ENCODE results near the gene PPIF. TPM values are rescaled to one million over a fixed set of nuclear protein-coding genes. Genes with fewer than 3 reads are reported as not detected.

Gene PPIF
- total and polyA plus RNA-seq, 2 donors: 13.6 to 34.9 TPM

- H3K4me3 ChIP-seq (ENCODE audit: low read length in 2 of 2): no peak overlapping the region
- H3K36me3 ChIP-seq (ENCODE audit: control insufficient read depth in 2 of 2, insufficient read depth in 2 of 2, low read length in 1 of 2): no peaks in the 10 kb centered on the region
- DNase-seq (ENCODE audit: low read depth in 6 of 9, low spot score in 9 of 9): no peak
- peak overlapping the region in 1 of 2 donors; percentile 33 for H3K27ac ChIP-seq (ENCODE audit: low read depth in 1 of 2, low read length in 1 of 2)
- H3K9me3 ChIP-seq (ENCODE audit: control insufficient read depth in 2 of 2, insufficient read depth in 1 of 2, low read length in 1 of 2): no peaks in the 10 kb centered on the region
- H3K27me3 ChIP-seq (ENCODE audit: control insufficient read depth in 2 of 2, insufficient read depth in 1 of 2, low read length in 1 of 2): peaks cover 0 to 7% of the 10 kb centered on the region in 2 donors
- WGBS: 96% methylated on average over 4 of the region's 4 CpGs
- peaks cover 0 to 12% of the 10 kb centered on the region in 2 donors for H3K4me1 ChIP-seq (ENCODE audit: control insufficient read depth in 2 of 2, insufficient read depth in 2 of 2, low read length in 2 of 2)
Measured at GRCh38 chr10:79398642-79399041, 51.4 kb downstream of the PPIF start.

DNA sequence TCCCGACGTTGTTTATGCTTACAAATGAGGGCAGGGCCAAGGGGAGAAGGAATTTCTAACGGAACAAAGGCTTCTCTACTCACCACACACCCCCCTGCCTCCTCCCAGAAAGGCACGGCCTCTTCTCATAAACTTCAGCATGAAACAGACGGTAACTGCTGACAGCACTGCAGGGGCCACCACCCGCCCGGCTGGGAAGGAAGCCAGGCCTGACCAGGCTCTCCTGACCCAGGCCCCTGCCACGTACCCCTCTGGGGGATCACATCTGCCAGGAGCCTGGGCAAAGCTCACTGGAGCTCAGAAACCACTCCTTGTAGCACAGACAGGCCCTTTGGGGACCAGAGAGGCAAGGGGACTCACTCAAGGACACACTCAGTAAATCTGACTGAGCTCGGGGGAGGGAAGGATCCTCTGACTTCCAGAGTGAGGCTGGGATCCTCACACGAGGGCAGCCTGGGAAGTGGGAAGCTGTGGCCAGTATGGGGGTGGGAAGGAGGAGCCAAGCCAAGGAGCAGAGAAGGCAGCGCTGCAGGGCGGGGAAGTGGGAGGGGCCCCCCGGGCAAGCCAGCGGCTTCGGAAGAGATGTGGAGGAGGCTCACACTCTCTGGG lies 52.1 kb downstream of the PPIF start:
- Histone ChIP-seq H3K36me3 (ENCODE audit: control insufficient read depth in 2 of 2, insufficient read depth in 2 of 2, low read length in 1 of 2) (no peaks in the 10 kb centered on the region), H3K27ac (ENCODE audit: low read depth in 1 of 2, low read length in 1 of 2) (peak overlapping the region; percentile 6 to 55), H3K9me3 (ENCODE audit: control insufficient read depth in 2 of 2, insufficient read depth in 1 of 2, low read length in 1 of 2) (no peaks in the 10 kb centered on the region), H3K4me1 (ENCODE audit: control insufficient read depth in 2 of 2, insufficient read depth in 2 of 2, low read length in 2 of 2) (peaks cover 0 to 17% of the 10 kb centered on the region in 2 donors), H3K27me3 (ENCODE audit: control insufficient read depth in 2 of 2, insufficient read depth in 1 of 2, low read length in 1 of 2) (peaks cover 0 to 14% of the 10 kb centered on the region in 2 donors), H3K4me3 (ENCODE audit: low read length in 2 of 2) (no peak overlapping the region)
- 65% methylated on average over 15 of the region's 15 CpGs for WGBS
- DNase-seq (ENCODE audit: low read depth in 6 of 9, low spot score in 9 of 9): peak in 1 of 9 donors; percentile 13

- no peak overlapping the region for H3K27ac ChIP-seq (ENCODE audit: low read depth in 1 of 2, low read length in 1 of 2)
- peaks cover 0 to 17% of the 10 kb centered on the region in 2 donors for H3K27me3 ChIP-seq (ENCODE audit: control insufficient read depth in 2 of 2, insufficient read depth in 1 of 2, low read length in 1 of 2)
- H3K4me3 ChIP-seq (ENCODE audit: low read length in 2 of 2): no peak overlapping the region
- peaks cover 0 to 19% of the 10 kb centered on the region in 2 donors for H3K4me1 ChIP-seq (ENCODE audit: control insufficient read depth in 2 of 2, insufficient read depth in 2 of 2, low read length in 2 of 2)
- H3K9me3 ChIP-seq (ENCODE audit: control insufficient read depth in 2 of 2, insufficient read depth in 1 of 2, low read length in 1 of 2): no peaks in the 10 kb centered on the region
- WGBS: 91% methylated on average over 11 of the region's 11 CpGs
- H3K36me3 ChIP-seq (ENCODE audit: control insufficient read depth in 2 of 2, insufficient read depth in 2 of 2, low read length in 1 of 2): no peaks in the 10 kb centered on the region
- peak in 3 of 9 donors; percentile 15 to 33 (median 22) for DNase-seq (ENCODE audit: low read depth in 6 of 9, low spot score in 9 of 9)
Measured at GRCh38 chr10:79400146-79401004, 53.1 kb downstream of the PPIF start.

- Histone ChIP-seq H3K27me3 (ENCODE audit: control insufficient read depth in 2 of 2, insufficient read depth in 1 of 2, low read length in 1 of 2) (peaks cover 0 to 17% of the 10 kb centered on the region in 2 donors), H3K36me3 (ENCODE audit: control insufficient read depth in 2 of 2, insufficient read depth in 2 of 2, low read length in 1 of 2) (no peaks in the 10 kb centered on the region), H3K4me1 (ENCODE audit: control insufficient read depth in 2 of 2, insufficient read depth in 2 of 2, low read length in 2 of 2) (peaks cover 0 to 22% of the 10 kb centered on the region in 2 donors), H3K9me3 (ENCODE audit: control insufficient read depth in 2 of 2, insufficient read depth in 1 of 2, low read length in 1 of 2) (no peaks in the 10 kb centered on the region), H3K27ac (ENCODE audit: low read depth in 1 of 2, low read length in 1 of 2) (no peak overlapping the region), H3K4me3 (ENCODE audit: low read length in 2 of 2) (no peak overlapping the region)
- no peak for DNase-seq (ENCODE audit: low read depth in 6 of 9, low spot score in 9 of 9)
- WGBS: 87% methylated on average over 23 of the region's 23 CpGs
Measured at GRCh38 chr10:79401015-79401921, 54.0 kb downstream of the PPIF start.

GRCh38 chr10:79402625-79402946 lies 55.3 kb downstream of the PPIF start:
- no peak overlapping the region for H3K4me3 ChIP-seq (ENCODE audit: low read length in 2 of 2)
- H3K4me1 ChIP-seq (ENCODE audit: control insufficient read depth in 2 of 2, insufficient read depth in 2 of 2, low read length in 2 of 2): peaks cover 0 to 22% of the 10 kb centered on the region in 2 donors
- 97% methylated on average over 7 of the region's 7 CpGs for WGBS
- no peaks in the 10 kb centered on the region for H3K36me3 ChIP-seq (ENCODE audit: control insufficient read depth in 2 of 2, insufficient read depth in 2 of 2, low read length in 1 of 2)
- H3K27ac ChIP-seq (ENCODE audit: low read depth in 1 of 2, low read length in 1 of 2): no peak overlapping the region
- H3K27me3 ChIP-seq (ENCODE audit: control insufficient read depth in 2 of 2, insufficient read depth in 1 of 2, low read length in 1 of 2): peaks cover 0 to 17% of the 10 kb centered on the region in 2 donors
- no peaks in the 10 kb centered on the region for H3K9me3 ChIP-seq (ENCODE audit: control insufficient read depth in 2 of 2, insufficient read depth in 1 of 2, low read length in 1 of 2)
- DNase-seq (ENCODE audit: low read depth in 6 of 9, low spot score in 9 of 9): no peak

- H3K27ac ChIP-seq (ENCODE audit: low read depth in 1 of 2, low read length in 1 of 2): no peak overlapping the region
- peaks cover 0 to 17% of the 10 kb centered on the region in 2 donors for H3K27me3 ChIP-seq (ENCODE audit: control insufficient read depth in 2 of 2, insufficient read depth in 1 of 2, low read length in 1 of 2)
- no peaks in the 10 kb centered on the region for H3K36me3 ChIP-seq (ENCODE audit: control insufficient read depth in 2 of 2, insufficient read depth in 2 of 2, low read length in 1 of 2)
- peaks cover 0 to 22% of the 10 kb centered on the region in 2 donors for H3K4me1 ChIP-seq (ENCODE audit: control insufficient read depth in 2 of 2, insufficient read depth in 2 of 2, low read length in 2 of 2)
- WGBS: 76% methylated on average over 8 of the region's 8 CpGs
- no peaks in the 10 kb centered on the region for H3K9me3 ChIP-seq (ENCODE audit: control insufficient read depth in 2 of 2, insufficient read depth in 1 of 2, low read length in 1 of 2)
- H3K4me3 ChIP-seq (ENCODE audit: low read length in 2 of 2): no peak overlapping the region
- DNase-seq (ENCODE audit: low read depth in 6 of 9, low spot score in 9 of 9): no peak
Measured at GRCh38 chr10:79402951-79403350, 55.7 kb downstream of the PPIF start.

DNA sequence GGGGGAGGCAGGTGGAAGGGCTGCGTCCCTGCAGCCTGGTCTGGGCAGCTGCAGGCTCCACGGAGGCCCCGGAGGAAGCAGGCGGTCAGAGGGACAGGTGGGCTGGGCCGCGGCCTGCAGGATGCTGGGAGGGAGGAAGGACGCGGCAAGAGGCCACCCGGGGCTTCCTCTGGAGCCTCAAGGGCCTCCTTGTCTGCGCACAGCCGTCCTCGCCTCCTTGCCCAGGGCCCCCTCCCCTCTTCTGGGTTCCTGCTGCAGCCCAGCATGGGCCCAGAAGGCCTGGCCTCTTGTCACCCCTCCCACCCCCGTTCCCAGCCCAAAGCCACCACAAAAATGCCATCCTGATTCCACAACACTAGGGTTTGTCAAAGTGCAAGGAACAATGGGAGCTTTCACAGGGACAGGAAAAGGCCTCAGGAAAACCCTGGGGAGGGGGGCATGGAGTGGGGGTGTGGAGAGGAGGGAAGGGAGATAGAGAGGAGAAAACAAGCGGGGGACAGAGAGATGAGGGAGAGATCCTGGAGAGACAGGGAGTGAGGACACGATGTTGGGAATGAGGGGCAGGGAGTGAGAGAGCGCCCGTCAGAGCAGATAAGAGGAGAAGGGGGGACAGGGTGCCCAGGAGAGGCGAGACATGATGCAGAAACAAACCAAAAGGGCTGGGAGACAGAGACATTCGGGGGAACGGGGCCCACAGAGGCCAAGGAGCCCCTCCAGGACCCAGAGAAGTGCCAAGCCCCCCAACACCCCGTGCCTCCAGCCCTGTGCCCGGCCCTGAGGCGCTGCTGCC lies 56.4 kb downstream of the PPIF start:
- no peak overlapping the region for H3K4me3 ChIP-seq (ENCODE audit: low read length in 2 of 2)
- no peak for DNase-seq (ENCODE audit: low read depth in 6 of 9, low spot score in 9 of 9)

GRCh38 chr10:79404231-79404609 lies 57.0 kb downstream of the PPIF start:
- no peak for DNase-seq (ENCODE audit: low read depth in 6 of 9, low spot score in 9 of 9)

More for the DNA sequence above, 56.4 kb downstream of the PPIF start:
- peaks cover 0 to 17% of the 10 kb centered on the region in 2 donors for H3K27me3 ChIP-seq (ENCODE audit: control insufficient read depth in 2 of 2, insufficient read depth in 1 of 2, low read length in 1 of 2)
- no peaks in the 10 kb centered on the region for H3K36me3 ChIP-seq (ENCODE audit: control insufficient read depth in 2 of 2, insufficient read depth in 2 of 2, low read length in 1 of 2)
- peak overlapping the region in 1 of 2 donors; percentile 47 for H3K27ac ChIP-seq (ENCODE audit: low read depth in 1 of 2, low read length in 1 of 2)
- 44% methylated on average over 23 of the region's 23 CpGs for WGBS
- H3K9me3 ChIP-seq (ENCODE audit: control insufficient read depth in 2 of 2, insufficient read depth in 1 of 2, low read length in 1 of 2): no peaks in the 10 kb centered on the region
- H3K4me1 ChIP-seq (ENCODE audit: control insufficient read depth in 2 of 2, insufficient read depth in 2 of 2, low read length in 2 of 2): peaks cover 0 to 22% of the 10 kb centered on the region in 2 donors

More at GRCh38 chr10:79404231-79404609, 57.0 kb downstream of the PPIF start:
- peaks cover 0 to 17% of the 10 kb centered on the region in 2 donors for H3K27me3 ChIP-seq (ENCODE audit: control insufficient read depth in 2 of 2, insufficient read depth in 1 of 2, low read length in 1 of 2)
- peak overlapping the region in 1 of 2 donors; percentile 47 for H3K27ac ChIP-seq (ENCODE audit: low read depth in 1 of 2, low read length in 1 of 2)
- no peaks in the 10 kb centered on the region for H3K36me3 ChIP-seq (ENCODE audit: control insufficient read depth in 2 of 2, insufficient read depth in 2 of 2, low read length in 1 of 2)
- peaks cover 0 to 20% of the 10 kb centered on the region in 2 donors for H3K4me1 ChIP-seq (ENCODE audit: control insufficient read depth in 2 of 2, insufficient read depth in 2 of 2, low read length in 2 of 2)
- H3K9me3 ChIP-seq (ENCODE audit: control insufficient read depth in 2 of 2, insufficient read depth in 1 of 2, low read length in 1 of 2): no peaks in the 10 kb centered on the region
- no peak overlapping the region for H3K4me3 ChIP-seq (ENCODE audit: low read length in 2 of 2)
- WGBS: 52% methylated on average over 7 of the region's 7 CpGs

Data from thymus (tissue), 11 donors.